NCI-H2107 treated with DMSO at 0.1 percent for 48 hours (cell line): ENCODE data around the gene GRK5.

ENCODE experiments used
- DNase-seq: peaks from one replicate; lab custom pipeline; 2025; ENCODE audit not compliant: unreplicated experiment; lab: John Stamatoyannopoulos, UW

Gene GRK5

DNA sequence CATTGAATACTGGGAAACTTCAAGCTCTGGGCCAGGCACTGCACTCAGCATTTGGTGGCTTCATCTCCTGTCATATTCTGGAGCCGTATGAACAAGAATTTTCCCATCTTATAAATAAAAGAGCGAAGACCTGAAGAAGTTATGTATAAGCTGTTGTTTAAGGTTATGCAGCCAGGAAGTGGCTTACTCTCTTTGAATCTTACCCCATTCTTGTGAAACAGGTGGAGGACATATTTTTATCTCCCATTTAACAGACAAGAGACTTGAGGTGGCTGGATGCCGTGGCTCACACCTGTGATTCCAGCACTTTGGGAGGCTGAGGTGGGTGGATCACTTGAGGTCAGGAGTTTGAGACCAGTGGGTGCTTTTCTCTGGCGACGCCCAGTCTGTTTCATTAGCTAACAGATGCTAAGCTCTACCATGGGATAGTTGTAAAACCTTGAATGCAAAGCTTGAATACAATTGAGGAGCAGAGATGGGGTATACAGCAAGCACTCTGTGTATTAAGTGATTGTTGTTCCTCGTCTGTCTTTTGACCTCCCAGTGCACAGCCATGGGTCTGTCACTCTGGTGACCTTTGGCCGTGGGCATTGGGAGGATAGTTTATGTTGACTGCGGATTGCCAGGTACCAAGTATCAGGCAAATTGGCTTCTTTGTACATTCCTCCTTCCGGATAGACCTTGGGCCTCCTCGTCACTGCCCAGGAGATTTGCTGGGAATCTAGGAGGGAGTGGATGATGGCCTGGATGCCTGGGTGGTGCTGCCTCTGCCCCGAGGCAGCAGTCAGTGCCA lies 85.8 kb downstream of the GRK5 start:
- DNase-seq, result no peak

DNA sequence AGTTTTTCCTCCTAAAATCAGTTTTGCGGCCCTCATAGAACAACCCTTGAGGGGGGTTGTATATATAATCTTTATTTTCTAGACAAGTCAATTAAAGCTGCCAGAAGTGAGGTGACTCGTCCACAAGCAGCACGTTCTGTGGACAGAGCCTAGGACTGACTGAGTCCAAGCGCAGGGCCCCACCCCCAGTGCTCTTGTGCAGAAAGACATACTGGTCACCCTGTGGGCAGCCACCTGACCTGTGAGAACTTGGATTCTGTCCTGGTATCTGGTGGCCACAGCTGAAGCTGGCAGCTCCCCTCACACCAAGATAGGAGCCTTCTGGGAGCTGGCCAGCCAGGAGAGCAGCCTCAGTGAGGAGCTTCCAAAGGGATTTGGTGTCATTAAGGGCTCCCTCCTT lies 89.3 kb downstream of the GRK5 start:
- no peak for DNase-seq

GRCh38 chr10:119297207-119297968 lies 90.0 kb downstream of the GRK5 start:
- no peak for DNase-seq

DNA sequence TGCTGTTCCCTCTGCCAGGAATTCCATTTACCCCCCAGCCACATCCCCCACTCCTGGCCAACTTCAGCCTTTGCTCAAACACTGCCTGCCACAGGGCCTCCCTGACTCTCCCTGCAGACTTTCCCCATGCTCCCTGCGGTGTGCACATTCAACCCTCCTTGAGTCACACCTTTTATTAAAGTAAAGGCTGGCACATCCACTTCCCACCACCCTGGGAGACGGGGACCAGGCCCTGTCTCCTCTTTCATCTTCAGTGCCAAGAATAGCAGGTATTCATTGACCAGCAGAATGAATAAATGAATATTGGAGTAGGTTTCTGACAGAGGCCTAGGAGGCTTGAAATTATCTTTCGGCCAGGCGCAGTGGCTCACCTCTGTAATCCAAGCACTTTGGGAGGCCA lies 91.4 kb downstream of the GRK5 start:
- no peak for DNase-seq

GRCh38 chr10:119299531-119299930 lies 92.2 kb downstream of the GRK5 start:
- no peak for DNase-seq

DNA sequence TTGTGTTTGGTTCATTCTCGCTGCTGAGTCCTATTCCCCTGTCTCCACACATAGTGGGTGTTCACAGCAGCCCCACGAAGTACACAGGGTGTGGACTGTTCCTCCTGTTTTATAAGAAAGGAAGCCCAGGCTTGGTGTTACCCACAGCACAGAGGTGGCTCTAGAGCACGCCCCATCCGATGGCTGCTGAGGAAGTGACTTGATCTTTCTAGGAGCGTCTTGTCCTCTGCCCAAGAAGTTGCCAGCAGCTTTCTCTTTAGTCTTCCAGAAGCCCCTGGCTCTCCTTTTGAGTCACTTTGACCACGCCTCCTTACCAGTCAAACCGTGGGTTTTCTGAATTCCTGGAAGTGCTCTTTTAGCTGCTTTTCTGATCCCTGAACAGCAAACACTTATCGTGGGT lies 94.0 kb downstream of the GRK5 start:
- DNase-seq, result no peak

GRCh38 chr10:119302172-119302571 lies 94.8 kb downstream of the GRK5 start:
- no peak for DNase-seq

DNA sequence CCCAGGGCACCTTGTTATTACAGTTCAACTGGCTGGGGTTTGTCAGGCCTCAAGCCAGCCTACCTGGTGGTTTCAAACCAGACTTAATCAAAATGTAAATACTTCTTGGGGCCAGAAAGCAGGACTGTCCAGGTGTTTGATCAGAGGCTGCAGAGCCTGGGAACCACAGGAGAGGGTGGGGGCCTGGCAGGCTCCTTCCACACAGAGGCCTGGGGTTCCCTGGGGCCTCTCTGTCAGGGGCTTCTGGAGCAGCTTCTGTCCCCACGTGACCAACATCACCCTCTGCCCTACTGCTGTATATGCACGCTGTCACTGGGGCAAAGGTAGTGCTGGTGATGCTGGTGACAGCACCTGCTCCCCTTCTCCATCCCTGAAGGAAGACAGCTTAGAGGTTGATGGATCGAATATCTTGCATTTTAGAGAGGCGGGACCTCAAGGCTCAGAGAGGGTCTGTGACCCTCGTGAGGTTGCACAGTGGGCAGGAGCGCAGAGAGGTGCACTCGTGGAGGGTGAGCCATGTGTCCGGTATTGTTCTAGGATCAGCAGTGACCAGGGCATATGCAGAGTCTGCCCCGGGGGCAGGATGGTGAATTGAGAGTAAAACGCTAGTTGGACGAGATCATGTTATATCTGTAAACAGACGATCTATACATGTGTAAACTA lies 95.4 kb downstream of the GRK5 start:
- no peak for DNase-seq

DNA sequence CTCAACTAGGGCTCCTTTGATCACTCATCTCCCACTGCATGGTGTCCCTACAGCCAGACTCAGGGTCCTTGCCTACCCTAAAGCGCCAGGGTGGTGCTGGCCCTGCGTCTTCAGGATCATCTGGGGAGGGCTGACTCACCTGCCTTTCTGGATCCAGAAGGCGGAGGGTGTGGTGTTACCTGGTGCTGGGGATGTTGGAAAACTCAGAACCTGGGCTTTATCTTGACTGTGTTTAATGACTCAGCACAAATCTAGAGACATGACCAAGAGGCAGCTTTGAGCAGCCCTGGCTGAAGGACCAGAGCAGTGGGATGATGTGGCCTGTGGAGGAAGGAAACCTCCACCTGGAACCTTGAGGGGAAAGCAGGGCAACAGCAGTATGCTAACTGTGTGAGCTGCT lies 96.5 kb downstream of the GRK5 start:
- DNase-seq, result no peak

- DNase-seq, result no peak
Observed at GRCh38 chr10:119304541-119304940, 97.2 kb downstream of the GRK5 start.

- DNase-seq, result no peak
Observed at GRCh38 chr10:119305860-119306513, 98.6 kb downstream of the GRK5 start.

DNA sequence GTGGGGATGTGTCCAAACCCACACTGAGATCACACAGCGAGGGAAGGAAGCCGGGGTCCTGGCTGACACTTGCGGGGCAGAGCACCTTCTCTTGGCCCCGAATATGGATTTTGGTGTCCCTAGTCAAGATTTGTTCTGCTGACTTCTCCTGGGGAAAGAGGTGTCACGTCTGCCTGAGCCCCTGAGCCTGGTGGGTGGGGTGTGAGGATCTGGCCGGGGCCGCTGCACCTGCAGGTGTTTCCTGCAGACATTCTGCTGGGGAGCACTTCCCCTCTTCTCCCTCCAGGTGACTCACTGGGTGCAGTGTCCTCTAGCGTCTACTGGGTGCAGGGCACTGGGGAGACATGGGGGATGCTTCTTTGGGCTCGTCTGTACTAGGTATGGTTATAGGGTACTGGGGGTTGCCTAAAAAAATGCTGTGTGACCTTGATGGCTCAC lies 99.2 kb downstream of the GRK5 start:
- DNase-seq, result no peak

DNA sequence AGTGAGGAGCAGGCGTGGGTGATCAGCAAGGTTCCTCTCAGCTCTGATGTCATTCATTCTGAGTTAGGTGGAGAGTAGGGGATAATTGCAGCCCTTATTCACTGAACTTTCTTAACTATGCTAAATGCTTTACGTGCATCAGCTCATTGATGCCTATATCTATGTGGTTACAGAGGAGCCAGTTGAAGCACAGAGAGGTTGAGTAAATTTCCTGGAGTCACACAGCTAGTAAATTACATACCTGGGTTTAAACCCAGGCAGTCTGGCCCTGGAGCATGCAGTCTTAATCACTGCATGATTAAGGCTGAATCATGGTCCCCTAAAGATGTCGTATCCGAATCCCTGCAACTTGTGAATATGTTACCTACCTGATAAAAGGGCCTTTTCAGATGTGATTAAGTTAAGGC lies 99.6 kb downstream of the GRK5 start:
- no peak for DNase-seq

DNA sequence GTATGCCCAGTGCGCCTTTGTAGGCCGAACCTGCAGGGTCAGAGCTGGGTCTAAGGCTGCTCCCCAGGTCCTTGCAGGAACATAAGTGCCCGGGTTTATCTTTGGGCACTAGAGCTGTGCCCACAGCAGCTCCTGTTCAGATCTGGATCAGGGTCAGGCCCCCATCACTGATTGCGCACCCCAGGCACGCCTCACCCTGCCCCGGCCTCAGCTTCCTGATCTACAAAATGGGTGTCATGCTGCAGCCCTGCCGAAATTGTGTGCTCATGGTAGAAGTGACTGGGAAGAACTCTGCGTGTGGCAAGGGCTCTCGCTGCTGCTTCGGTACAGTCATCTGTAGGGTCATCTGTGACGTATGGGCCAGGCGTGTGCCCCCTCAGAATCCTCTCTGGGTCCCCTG lies 100.7 kb downstream of the GRK5 start:
- DNase-seq, result no peak

- DNase-seq, result no peak
Observed at GRCh38 chr10:119308551-119309422, 101.4 kb downstream of the GRK5 start.

DNA sequence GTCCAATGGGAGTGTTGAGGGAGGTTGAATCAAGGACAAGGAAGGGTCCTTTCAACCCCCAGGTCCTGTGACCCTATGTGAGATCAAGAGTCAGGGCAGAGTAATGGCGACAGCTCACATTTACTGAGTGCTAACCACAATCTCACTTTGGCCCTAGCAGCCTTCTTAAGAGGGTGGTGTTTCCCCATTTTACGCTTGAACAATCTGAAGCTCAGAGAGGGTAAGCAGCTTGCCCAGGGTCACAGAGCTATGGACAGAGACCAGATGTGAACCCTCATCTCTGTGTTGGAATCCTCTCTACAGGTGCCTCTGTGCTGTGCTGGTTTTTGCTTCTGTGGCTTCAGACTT lies 102.0 kb downstream of the GRK5 start:
- no peak for DNase-seq

GRCh38 chr10:119310806-119311205 lies 103.4 kb downstream of the GRK5 start:
- no peak for DNase-seq

DNA sequence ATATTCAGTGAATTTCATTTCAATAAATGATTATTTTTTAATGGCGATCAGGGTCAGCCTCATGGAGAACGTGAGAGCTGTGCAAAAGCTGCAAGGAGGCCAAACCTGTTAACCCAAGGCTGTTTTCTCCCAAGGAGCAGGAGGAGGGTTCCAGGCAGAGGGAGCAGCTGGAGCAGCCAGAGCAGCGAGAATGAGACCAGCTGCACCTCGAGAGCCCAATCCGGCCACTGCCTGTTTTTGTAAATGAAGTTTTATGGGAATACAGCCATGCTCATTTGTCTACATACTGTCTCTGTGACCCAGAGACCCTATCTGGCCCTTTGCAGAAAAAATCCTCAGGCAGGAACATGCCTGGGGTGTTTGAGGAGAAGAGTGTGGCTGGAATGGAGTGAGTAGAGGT lies 104.9 kb downstream of the GRK5 start:
- no peak for DNase-seq

DNA sequence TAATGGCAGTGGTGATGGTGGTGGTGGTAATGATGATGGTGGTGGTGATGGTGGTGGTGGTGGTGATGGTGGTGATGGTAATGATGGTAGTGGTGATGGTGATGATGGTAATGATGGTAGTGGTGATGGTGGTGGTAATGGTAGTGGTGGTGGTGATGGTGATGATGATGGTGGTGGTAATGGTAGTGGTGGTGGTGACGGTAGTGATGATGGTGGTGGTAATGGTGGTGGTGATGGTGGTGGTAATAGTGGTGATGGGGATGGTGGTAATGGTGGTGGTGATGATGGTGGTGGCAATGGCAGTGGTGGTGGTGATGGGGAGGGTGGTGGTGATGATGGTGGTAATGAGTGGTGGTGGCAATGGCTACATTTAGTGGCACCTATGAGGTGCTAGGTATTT lies 105.7 kb downstream of the GRK5 start:
- no peak for DNase-seq

- no peak for DNase-seq
Observed at GRCh38 chr10:119313644-119314043, 106.3 kb downstream of the GRK5 start.

GRCh38 chr10:119314061-119314460 lies 106.7 kb downstream of the GRK5 start:
- DNase-seq, result no peak
